Mesenchymal stem cell (in vitro differentiated cells and primary cell): ENCODE data around the gene MYO9A.

Experiments
- DNase-seq: peaks from one replicate; pipeline ENCODE4 v3.0.0-alpha.2; 2013
- H2AFZ ChIP-seq: one replicate; pipeline ENCODE4 v1.6.1; 2013; ENCODE audit warnings: low read depth, mild to moderate bottlenecking, control low read depth, inconsistent platforms, low read length, moderate library complexity
- H2AK5ac ChIP-seq: 2 replicates; pipeline ENCODE4 v1.6.1; 2013; ENCODE audit warnings: low read length, moderate library complexity, mild to moderate bottlenecking, inconsistent platforms; ENCODE audit not compliant: severe bottlenecking
- H2BK120ac ChIP-seq: one replicate; pipeline ENCODE4 v1.6.1; 2013; ENCODE audit warnings: low read depth, mild to moderate bottlenecking, inconsistent platforms, low read length, moderate library complexity
- H2BK12ac ChIP-seq, 2 experiments: one replicate each; pipeline ENCODE4 v1.6.1; 2013; ENCODE audit warnings: inconsistent platforms in 2 of 2, low read length in 2 of 2, mild to moderate bottlenecking in 2 of 2, moderate library complexity in 2 of 2, control low read depth in 1 of 2
- H2BK15ac ChIP-seq: one replicate; pipeline ENCODE4 v1.6.1; 2013; ENCODE audit warnings: mild to moderate bottlenecking, low read depth, inconsistent platforms; ENCODE audit not compliant: poor library complexity, severe bottlenecking
- H2BK5ac ChIP-seq: 2 replicates; pipeline ENCODE4 v1.6.1; 2013; ENCODE audit warnings: low read depth, mild to moderate bottlenecking, low read length, control low read depth, inconsistent platforms; ENCODE audit not compliant: poor library complexity, severe bottlenecking
- H3K14ac ChIP-seq, 2 experiments: one replicate each; pipeline ENCODE4 v1.6.1; 2013; ENCODE audit warnings: inconsistent platforms in 2 of 2, low read length in 2 of 2, control low read depth in 1 of 2, mild to moderate bottlenecking in 1 of 2, moderate library complexity in 1 of 2
- H3K18ac ChIP-seq, 2 experiments: one replicate each; pipeline ENCODE4 v1.6.1; 2013; ENCODE audit warnings: inconsistent platforms in 2 of 2, low read length in 2 of 2, control low read depth in 1 of 2, low read depth in 1 of 2, mild to moderate bottlenecking in 1 of 2
- H3K23ac ChIP-seq, 2 experiments: one replicate each; pipeline ENCODE4 v1.6.1; 2013; ENCODE audit warnings: inconsistent platforms in 2 of 2, low read length in 2 of 2, mild to moderate bottlenecking in 2 of 2, moderate library complexity in 2 of 2, control low read depth in 1 of 2
- H3K27ac ChIP-seq: 2 replicates; pipeline ENCODE4 v1.5.1; 2013; ENCODE audit warnings: mild to moderate bottlenecking, moderate library complexity, low read length, control low read depth, inconsistent platforms; ENCODE audit not compliant: poor library complexity, severe bottlenecking
- H3K27me3 ChIP-seq, 2 experiments: 2 replicates each; pipeline versions ENCODE4 v1.6.1 to v1.7.0; 2013; ENCODE audit warnings: low read length in 2 of 2, mild to moderate bottlenecking in 2 of 2, moderate library complexity in 2 of 2, control low read depth in 1 of 2, inconsistent platforms in 1 of 2; ENCODE audit not compliant: control insufficient read depth in 1 of 2, insufficient read depth in 1 of 2
- H3K36me3 ChIP-seq, 2 experiments: 2 replicates each; pipeline versions ENCODE4 v1.6.1 to v1.7.0; 2013; ENCODE audit warnings: low read length in 2 of 2, control low read depth in 1 of 2, inconsistent platforms in 1 of 2, low read depth in 1 of 2, mild to moderate bottlenecking in 1 of 2; ENCODE audit not compliant: insufficient read depth in 2 of 2, control insufficient read depth in 1 of 2
- H3K4ac ChIP-seq, 2 experiments: one replicate each; pipeline ENCODE4 v1.6.1; 2013; ENCODE audit warnings: inconsistent platforms in 2 of 2, low read length in 2 of 2, mild to moderate bottlenecking in 2 of 2, moderate library complexity in 2 of 2, control low read depth in 1 of 2, low read depth in 1 of 2
- H3K4me1 ChIP-seq: 2 replicates; pipeline ENCODE4 v1.6.1; 2013; ENCODE audit warnings: low read depth, low read length, control low read depth; ENCODE audit not compliant: control insufficient read depth, insufficient read depth
- H3K4me2 ChIP-seq: 2 replicates; pipeline ENCODE4 v1.6.1; 2013; ENCODE audit warnings: low read length, mild to moderate bottlenecking, inconsistent platforms; ENCODE audit not compliant: poor library complexity, severe bottlenecking
- H3K4me3 ChIP-seq, 2 experiments: 2 replicates each; pipeline versions ENCODE4 v1.5.1 to v1.7.0; 2013; ENCODE audit warnings: low read length in 2 of 2, mild to moderate bottlenecking in 2 of 2, control low read depth in 1 of 2, low read depth in 1 of 2; ENCODE audit not compliant: insufficient read depth in 1 of 2
- H3K79me1 ChIP-seq: replicated peaks from 2 replicates; pipeline ENCODE4 v1.6.1; 2013; ENCODE audit warnings: mild to moderate bottlenecking, control low read depth, low read length, inconsistent platforms; ENCODE audit not compliant: poor library complexity, severe bottlenecking
- H3K9ac ChIP-seq: 2 replicates; pipeline ENCODE4 v1.7.0; 2013; ENCODE audit warnings: mild to moderate bottlenecking, low read length, moderate library complexity
- H3K9me3 ChIP-seq: 2 replicates; pipeline ENCODE4 v1.7.0; 2013; ENCODE audit warnings: mild to moderate bottlenecking, low read length; ENCODE audit not compliant: control insufficient read depth
- H4K8ac ChIP-seq: one replicate; pipeline ENCODE4 v1.6.1; 2013; ENCODE audit warnings: inconsistent platforms, mild to moderate bottlenecking, low read length, moderate library complexity
- H4K91ac ChIP-seq: one replicate; pipeline ENCODE4 v1.6.1; 2013; ENCODE audit warnings: mild to moderate bottlenecking, low read length, inconsistent platforms
- WGBS: methylation state at CpG from one replicate; pipeline ENCODE4 v1.1.7; 2013; ENCODE audit warnings: mixed read lengths; 5-methylcytosine and 5-hydroxymethylcytosine counted together

Gene MYO9A

GRCh38 chr15:72141171-72142084, 23.5 kb upstream of the MYO9A start:
- no peak overlapping the region for H3K9ac ChIP-seq
- H2AK5ac ChIP-seq, result no peak overlapping the region
- H3K9me3 ChIP-seq, result no peaks in the 10 kb centered on the region
- H4K91ac ChIP-seq, result no peak overlapping the region
- H2AFZ ChIP-seq, result no peak overlapping the region
- no peaks in the 10 kb centered on the region for H3K36me3 ChIP-seq
- no peak overlapping the region for H2BK12ac ChIP-seq
- H3K27me3 ChIP-seq, result no peaks in the 10 kb centered on the region
- no peak overlapping the region for H2BK5ac ChIP-seq
- no peak overlapping the region for H3K14ac ChIP-seq
- no peak overlapping the region for H3K18ac ChIP-seq
- H3K4me3 ChIP-seq, result no peak overlapping the region
- H3K4me2 ChIP-seq, result no peak overlapping the region
- no peak overlapping the region for H4K8ac ChIP-seq
- no peak overlapping the region for H3K4ac ChIP-seq
- 79% methylated on average over 2 of the region's 4 CpGs for WGBS
- DNase-seq, result no peak
- H2BK15ac ChIP-seq, result no peak overlapping the region
- H3K27ac ChIP-seq, result no peak overlapping the region
- no peak overlapping the region for H2BK120ac ChIP-seq
- no peak overlapping the region for H3K23ac ChIP-seq
- no peaks in the 10 kb centered on the region for H3K4me1 ChIP-seq
- H3K79me1 ChIP-seq, result no peaks in the 10 kb centered on the region

GRCh38 chr15:72140088-72140487, 22.1 kb upstream of the MYO9A start:
- DNase-seq, result no peak
- H4K8ac ChIP-seq, result no peak overlapping the region

GRCh38 chr15:72139667-72140066, 21.7 kb upstream of the MYO9A start:
- 96% methylated on average over 4 of the region's 4 CpGs for WGBS
- Histone ChIP-seq H2BK5ac (no peak overlapping the region), H3K14ac (no peak overlapping the region), H3K4me1 (peaks cover 1% of the 10 kb centered on the region), H4K91ac (no peak overlapping the region), H2BK120ac (no peak overlapping the region), H3K23ac (no peak overlapping the region), H3K9me3 (no peaks in the 10 kb centered on the region), H3K27me3 (no peaks in the 10 kb centered on the region), H3K27ac (no peak overlapping the region), H3K18ac (no peak overlapping the region), H2BK12ac (no peak overlapping the region), H4K8ac (no peak overlapping the region), H3K4me2 (no peak overlapping the region), H3K36me3 (no peaks in the 10 kb centered on the region), H3K9ac (no peak overlapping the region), H3K4ac (no peak overlapping the region), H3K4me3 (no peak overlapping the region), H2AFZ (no peak overlapping the region), H3K79me1 (no peaks in the 10 kb centered on the region), H2BK15ac (no peak overlapping the region), H2AK5ac (no peak overlapping the region)
- DNase-seq, result no peak

More at GRCh38 chr15:72140088-72140487, 22.1 kb upstream of the MYO9A start:
- Histone ChIP-seq H3K79me1 (no peaks in the 10 kb centered on the region), H3K4me1 (peaks cover 1% of the 10 kb centered on the region), H3K27me3 (no peaks in the 10 kb centered on the region), H3K4me2 (no peak overlapping the region), H3K27ac (no peak overlapping the region), H3K4ac (no peak overlapping the region), H2BK5ac (no peak overlapping the region), H2BK120ac (no peak overlapping the region), H2AFZ (no peak overlapping the region), H2AK5ac (no peak overlapping the region), H3K4me3 (no peak overlapping the region), H3K9ac (no peak overlapping the region), H3K14ac (no peak overlapping the region), H2BK12ac (no peak overlapping the region), H3K18ac (no peak overlapping the region), H4K91ac (no peak overlapping the region), H3K36me3 (no peaks in the 10 kb centered on the region), H2BK15ac (no peak overlapping the region), H3K9me3 (no peaks in the 10 kb centered on the region), H3K23ac (no peak overlapping the region)
- 93% methylated on average over 2 of the region's 3 CpGs for WGBS

- 100% methylated on average over 3 of the region's 4 CpGs for whole genome bisulfite sequencing
- peaks cover 2% of the 10 kb centered on the region for H3K79me1 ChIP-seq
Measured at GRCh38 chr15:72136170-72137051, 18.5 kb upstream of the MYO9A start.

More at GRCh38 chr15:72136170-72137051, 18.5 kb upstream of the MYO9A start:
- Histone ChIP-seq H3K9me3 (no peaks in the 10 kb centered on the region), H3K27ac (no peak overlapping the region), H4K91ac (no peak overlapping the region), H3K4me2 (no peak overlapping the region), H2BK12ac (no peak overlapping the region), H3K27me3 (no peaks in the 10 kb centered on the region), H3K36me3 (no peaks in the 10 kb centered on the region), H2AFZ (no peak overlapping the region), H2BK15ac (no peak overlapping the region), H3K18ac (no peak overlapping the region), H3K14ac (no peak overlapping the region), H4K8ac (no peak overlapping the region), H2BK120ac (no peak overlapping the region), H3K9ac (no peak overlapping the region), H3K4me1 (peaks cover 1% of the 10 kb centered on the region), H3K4me3 (no peak overlapping the region), H3K23ac (no peak overlapping the region), H2AK5ac (no peak overlapping the region), H3K4ac (no peak overlapping the region), H2BK5ac (no peak overlapping the region)
- DNase-seq, result no peak
